RWPE2 (cell line): ENCODE measurements around the gene MCOLN1.

Experiments
- ATAC-seq: fragments of 200-7000 bp; cut with Tn5 transposase; 3 replicates; pipeline ENCODE4 v1.9.1; 2021; ENCODE audit warnings: low read depth
- DNase-seq: peaks from one replicate; pipeline ENCODE4 v3.0.0-alpha.2; 2020; ENCODE audit warnings: low spot score
- H3K27ac ChIP-seq: fragments of 450-650 bp; 2 replicates; pipeline ENCODE4 v1.5.1; 2017; ENCODE audit warnings: mild to moderate bottlenecking; ENCODE audit not compliant: poor library complexity, severe bottlenecking
- H3K27me3 ChIP-seq: fragments of 250-450 bp; sonication (Bioruptor Pico); 2 replicates; pipeline ENCODE4 v1.5.1; 2021; ENCODE audit warnings: mild to moderate bottlenecking, moderate library complexity; ENCODE audit not compliant: insufficient read depth, poor library complexity, severe bottlenecking
- H3K36me3 ChIP-seq: fragments of 250-450 bp; sonication (Bioruptor Pico); 2 replicates; pipeline ENCODE4 v1.5.1; 2020; ENCODE audit warnings: low read depth, mild to moderate bottlenecking, moderate library complexity
- H3K4me1 ChIP-seq: fragments of 250-450 bp; sonication (Bioruptor Pico); 2 replicates; pipeline ENCODE4 v1.5.1; 2021; ENCODE audit warnings: mild to moderate bottlenecking, moderate library complexity; ENCODE audit not compliant: insufficient read depth, poor library complexity, severe bottlenecking
- H3K4me3 ChIP-seq: fragments of 250-450 bp; sonication (Bioruptor Pico); 2 replicates; pipeline ENCODE4 v1.5.1; 2021; ENCODE audit warnings: mild to moderate bottlenecking, moderate library complexity; ENCODE audit not compliant: severe bottlenecking
- H3K9me3 ChIP-seq: fragments of 250-450 bp; sonication (Bioruptor Pico); 2 replicates; pipeline ENCODE4 v1.5.1; 2021; ENCODE audit warnings: mild to moderate bottlenecking, moderate library complexity; ENCODE audit not compliant: severe bottlenecking
- TF ChIP-seq, protein P1 (sequence below): fragments of 450-650 bp; IDR thresholded peaks from one replicate; pipeline ENCODE4 v1.5.1; 2017; ENCODE audit warnings: mild to moderate bottlenecking, moderate library complexity; ENCODE audit not compliant: poor library complexity, severe bottlenecking

MCOLN1 gene

GRCh38 chr19:7516878-7517277, 5.5 kb upstream of the MCOLN1 start:
- no peaks in the 10 kb centered on the region for H3K27me3 ChIP-seq
- H3K36me3 ChIP-seq: no peaks in the 10 kb centered on the region
- TF ChIP-seq, protein P1, sequence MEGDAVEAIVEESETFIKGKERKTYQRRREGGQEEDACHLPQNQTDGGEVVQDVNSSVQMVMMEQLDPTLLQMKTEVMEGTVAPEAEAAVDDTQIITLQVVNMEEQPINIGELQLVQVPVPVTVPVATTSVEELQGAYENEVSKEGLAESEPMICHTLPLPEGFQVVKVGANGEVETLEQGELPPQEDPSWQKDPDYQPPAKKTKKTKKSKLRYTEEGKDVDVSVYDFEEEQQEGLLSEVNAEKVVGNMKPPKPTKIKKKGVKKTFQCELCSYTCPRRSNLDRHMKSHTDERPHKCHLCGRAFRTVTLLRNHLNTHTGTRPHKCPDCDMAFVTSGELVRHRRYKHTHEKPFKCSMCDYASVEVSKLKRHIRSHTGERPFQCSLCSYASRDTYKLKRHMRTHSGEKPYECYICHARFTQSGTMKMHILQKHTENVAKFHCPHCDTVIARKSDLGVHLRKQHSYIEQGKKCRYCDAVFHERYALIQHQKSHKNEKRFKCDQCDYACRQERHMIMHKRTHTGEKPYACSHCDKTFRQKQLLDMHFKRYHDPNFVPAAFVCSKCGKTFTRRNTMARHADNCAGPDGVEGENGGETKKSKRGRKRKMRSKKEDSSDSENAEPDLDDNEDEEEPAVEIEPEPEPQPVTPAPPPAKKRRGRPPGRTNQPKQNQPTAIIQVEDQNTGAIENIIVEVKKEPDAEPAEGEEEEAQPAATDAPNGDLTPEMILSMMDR: no peak
- ATAC-seq (peak; percentile 40; the same call in 2 of the 3 replicates), DNase-seq (no peak)
- H3K9me3 ChIP-seq: no peaks in the 10 kb centered on the region
- peak overlapping the region; percentile 42 for H3K4me3 ChIP-seq
- peak overlapping the region; percentile 45 for H3K27ac ChIP-seq
- H3K4me1 ChIP-seq: no peaks in the 10 kb centered on the region

GRCh38 chr19:7519361-7520130, 2.9 kb upstream of the MCOLN1 start:
- Histone ChIP-seq H3K27me3 (no peaks in the 10 kb centered on the region), H3K4me3 (no peak overlapping the region), H3K4me1 (no peaks in the 10 kb centered on the region), H3K36me3 (no peaks in the 10 kb centered on the region), H3K27ac (no peak overlapping the region), H3K9me3 (no peaks in the 10 kb centered on the region)
- DNase-seq: no peak
- TF ChIP-seq, protein P1: no peak
- ATAC-seq: no peak

DNA sequence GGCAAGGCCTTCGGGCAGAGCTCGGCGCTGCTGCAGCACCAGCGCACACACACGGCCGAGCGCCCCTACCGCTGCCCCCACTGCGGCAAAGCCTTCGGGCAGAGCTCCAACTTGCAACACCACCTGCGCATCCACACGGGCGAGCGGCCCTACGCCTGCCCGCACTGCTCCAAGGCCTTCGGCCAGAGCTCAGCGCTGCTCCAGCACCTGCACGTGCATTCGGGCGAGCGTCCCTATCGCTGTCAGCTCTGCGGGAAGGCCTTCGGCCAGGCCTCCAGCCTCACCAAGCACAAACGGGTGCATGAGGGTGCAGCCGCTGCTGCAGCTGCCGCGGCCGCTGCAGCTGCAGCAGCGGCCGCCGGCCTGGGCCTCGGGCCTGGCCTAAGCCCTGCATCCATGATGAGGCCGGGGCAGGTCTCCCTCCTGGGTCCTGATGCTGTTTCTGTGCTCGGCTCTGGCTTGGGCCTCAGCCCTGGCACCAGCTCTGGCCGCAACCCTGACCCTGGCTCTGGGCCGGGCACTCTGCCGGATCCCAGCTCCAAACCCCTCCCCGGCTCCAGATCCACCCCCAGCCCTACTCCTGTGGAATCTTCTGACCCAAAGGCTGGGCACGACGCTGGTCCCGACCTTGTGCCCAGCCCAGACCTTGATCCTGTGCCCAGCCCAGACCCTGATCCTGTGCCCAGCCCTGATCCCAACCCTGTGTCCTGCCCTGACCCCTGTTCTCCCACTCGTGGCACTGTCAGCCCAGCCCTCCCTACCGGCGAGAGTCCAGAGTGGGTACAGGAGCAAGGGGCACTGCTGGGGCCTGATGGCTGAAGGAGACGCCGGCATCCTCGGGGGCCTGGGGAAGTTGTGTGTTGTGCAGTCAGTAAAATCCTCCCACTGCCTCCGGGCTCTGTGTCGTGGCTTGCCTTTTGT, 2.0 kb upstream of the MCOLN1 start:
- H3K4me3 ChIP-seq: no peak overlapping the region

DNA sequence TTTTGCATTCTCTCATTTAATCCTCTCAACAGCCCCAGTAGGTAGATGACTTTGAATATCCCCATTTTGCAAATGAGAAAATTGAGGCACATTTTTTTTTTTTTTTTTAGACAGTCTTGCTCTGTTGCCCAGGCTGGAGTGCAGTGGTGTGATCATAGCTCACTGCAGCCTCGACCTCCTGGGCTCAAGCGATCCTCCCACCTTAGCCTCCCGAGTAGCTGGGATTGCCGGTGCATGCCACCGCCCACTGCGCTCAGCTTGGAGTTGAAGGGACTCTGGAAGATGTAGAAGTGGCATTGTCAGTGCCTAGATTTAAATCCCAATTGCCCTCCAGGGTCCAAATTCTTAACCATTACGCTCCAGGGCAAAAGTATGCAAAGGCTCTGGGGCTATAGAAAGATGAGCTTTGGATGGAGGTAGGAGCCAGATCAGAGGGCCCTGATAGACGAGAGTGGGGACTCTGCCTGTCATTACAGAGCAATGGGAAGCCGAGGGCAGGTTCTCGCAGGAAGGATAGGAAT, 813 bp upstream of the MCOLN1 start:
- H3K9me3 ChIP-seq: no peaks in the 10 kb centered on the region
- no peak for ATAC-seq
- H3K4me1 ChIP-seq: no peaks in the 10 kb centered on the region
- H3K27ac ChIP-seq: peak overlapping the region; percentile 18
- H3K27me3 ChIP-seq: no peaks in the 10 kb centered on the region
- H3K36me3 ChIP-seq: peaks cover 4% of the 10 kb centered on the region; the same call in 1 of the 2 replicates
- no peak for DNase-seq
- H3K4me3 ChIP-seq: peak overlapping the region; percentile 67
- TF ChIP-seq, protein P1: no peak

More for the DNA sequence above, 2.0 kb upstream of the MCOLN1 start:
- Histone ChIP-seq H3K4me1 (no peaks in the 10 kb centered on the region), H3K27me3 (no peaks in the 10 kb centered on the region), H3K9me3 (no peaks in the 10 kb centered on the region), H3K27ac (no peak overlapping the region), H3K36me3 (no peaks in the 10 kb centered on the region)
- ATAC-seq: no peak
- TF ChIP-seq, protein P1: no peak
- no peak for DNase-seq
